ENCODE results near the gene RTN4RL2. TPM values are rescaled to one million over a fixed set of nuclear protein-coding genes. Genes with fewer than 3 reads are reported as not detected.

The RTN4RL2 gene
- total RNA-seq, 4 donors from 2014 or later: 1.2 TPM; not detected in 3

DNA sequence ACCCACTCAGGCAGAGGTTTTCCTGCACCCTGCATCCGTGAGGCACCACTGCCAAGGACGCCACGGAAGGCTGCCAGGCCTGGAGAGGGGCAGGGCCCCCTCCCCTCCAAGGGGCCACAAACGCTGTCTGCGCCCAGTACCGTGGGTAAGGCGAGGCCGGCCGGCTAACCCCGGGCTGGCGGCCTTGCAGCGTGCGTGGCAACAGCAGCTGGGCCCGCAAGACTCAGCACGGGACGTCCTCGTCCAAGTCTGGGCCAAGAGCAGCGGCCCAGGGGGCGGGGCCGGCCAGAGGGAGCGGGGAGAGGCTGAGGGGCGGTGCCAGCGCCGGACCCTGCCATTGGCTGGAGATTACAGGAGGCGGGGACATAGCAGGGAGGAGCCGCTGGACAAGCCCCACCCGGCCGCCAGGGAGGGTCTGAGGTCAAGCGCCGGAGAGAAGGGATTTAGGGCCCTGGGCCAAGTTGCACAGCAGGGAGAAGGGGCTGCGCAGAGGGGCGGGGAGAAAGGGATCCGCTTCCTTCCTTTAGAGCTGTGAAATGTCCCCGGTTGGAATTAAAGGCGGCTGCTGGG is 39.2 kb downstream of the RTN4RL2 start:
- Histone ChIP-seq H3K4me1 (peaks cover 0 to 12% (median 2%) of the 10 kb centered on the region in 4 donors), H3K36me3 (no peaks in the 10 kb centered on the region), H3K27me3 (no peaks in the 10 kb centered on the region), H3K27ac (peak overlapping the region; percentile 11 to 67 (median 58)), H3K9me3 (no peaks in the 10 kb centered on the region), H3K4me3 (peak overlapping the region in 3 of 4 donors; percentile 26 to 52 (median 36))
- DNase-seq: peak; percentile 66 to 96 (median 95)
- TF ChIP-seq CTCF (IDR thresholded peaks at IDR 0.05) (peak in 2 of 6 experiments; percentile 22), POLR2A (IDR thresholded peaks at IDR 0.05) (no peak)

DNA sequence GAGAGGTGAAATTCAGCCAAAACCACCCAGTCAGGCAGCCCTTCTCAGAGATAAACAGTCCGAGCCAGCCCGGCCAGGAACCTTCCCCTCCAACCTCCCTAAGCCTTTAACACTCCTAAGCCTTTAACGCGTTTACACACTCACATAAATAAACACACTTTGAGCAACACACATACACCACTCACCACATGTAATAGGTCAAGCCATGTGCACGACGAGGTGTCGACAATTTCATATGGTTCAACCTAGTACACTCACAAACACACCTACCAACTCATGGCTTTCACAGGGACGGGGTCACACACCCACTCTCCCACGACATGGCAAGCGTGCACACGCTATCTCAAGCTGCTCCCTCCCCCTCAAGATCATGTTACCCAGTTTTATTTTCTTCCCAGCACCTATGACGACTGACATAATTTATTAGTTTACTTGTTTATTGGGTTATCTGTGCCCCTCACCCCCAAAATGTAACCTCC is 39.7 kb downstream of the RTN4RL2 start:
- no peaks in the 10 kb centered on the region for H3K9me3 ChIP-seq
- DNase-seq: no peak
- TF ChIP-seq POLR2A (IDR thresholded peaks at IDR 0.05): no peak
- TF ChIP-seq CTCF (IDR thresholded peaks at IDR 0.05): no peak
- H3K4me3 ChIP-seq: peak overlapping the region in 2 of 4 donors; percentile 36 to 52
- H3K27ac ChIP-seq: peak overlapping the region; percentile 11 to 67 (median 58)
- no peaks in the 10 kb centered on the region for H3K27me3 ChIP-seq
- no peaks in the 10 kb centered on the region for H3K36me3 ChIP-seq
- peaks cover 0 to 12% (median 2%) of the 10 kb centered on the region in 4 donors for H3K4me1 ChIP-seq

- Histone ChIP-seq H3K4me3 (no peak overlapping the region), H3K27me3 (no peaks in the 10 kb centered on the region), H3K4me1 (peaks cover 0 to 12% (median 2%) of the 10 kb centered on the region in 4 donors), H3K27ac (peak overlapping the region; percentile 8 to 67 (median 58)), H3K36me3 (no peaks in the 10 kb centered on the region), H3K9me3 (no peaks in the 10 kb centered on the region)
- TF ChIP-seq CTCF (IDR thresholded peaks at IDR 0.05): no peak
- TF ChIP-seq POLR2A (IDR thresholded peaks at IDR 0.05): no peak
- DNase-seq: no peak
Measured at GRCh38 chr11:57500515-57500914, 40.2 kb downstream of the RTN4RL2 start.

- H3K27ac ChIP-seq: no peak overlapping the region
- H3K27me3 ChIP-seq: no peaks in the 10 kb centered on the region
- no peak overlapping the region for H3K4me3 ChIP-seq
- peaks cover 0 to 12% (median 2%) of the 10 kb centered on the region in 4 donors for H3K4me1 ChIP-seq
- no peak for TF ChIP-seq POLR2A (IDR thresholded peaks at IDR 0.05)
- no peak for TF ChIP-seq CTCF (IDR thresholded peaks at IDR 0.05)
- no peaks in the 10 kb centered on the region for H3K36me3 ChIP-seq
- DNase-seq: no peak
- no peaks in the 10 kb centered on the region for H3K9me3 ChIP-seq
Measured at GRCh38 chr11:57500926-57501325, 40.6 kb downstream of the RTN4RL2 start.

GRCh38 chr11:57501953-57502352 is 41.6 kb downstream of the RTN4RL2 start:
- no peak for DNase-seq
- Histone ChIP-seq H3K27ac (no peak overlapping the region), H3K9me3 (no peaks in the 10 kb centered on the region), H3K4me1 (peaks cover 0 to 12% (median 2%) of the 10 kb centered on the region in 4 donors), H3K4me3 (no peak overlapping the region), H3K36me3 (no peaks in the 10 kb centered on the region), H3K27me3 (no peaks in the 10 kb centered on the region)
- no peak for TF ChIP-seq POLR2A (IDR thresholded peaks at IDR 0.05)
- no peak for TF ChIP-seq CTCF (IDR thresholded peaks at IDR 0.05)
